ENCODE results near the gene TLR9. TPM values are rescaled to one million over a fixed set of nuclear protein-coding genes. Genes with fewer than 3 reads are reported as not detected.

The TLR9 gene
- polyA plus RNA-seq, 1 of the 3 experiments (the other 2 are of a cell fraction): 0.12 TPM

DNA sequence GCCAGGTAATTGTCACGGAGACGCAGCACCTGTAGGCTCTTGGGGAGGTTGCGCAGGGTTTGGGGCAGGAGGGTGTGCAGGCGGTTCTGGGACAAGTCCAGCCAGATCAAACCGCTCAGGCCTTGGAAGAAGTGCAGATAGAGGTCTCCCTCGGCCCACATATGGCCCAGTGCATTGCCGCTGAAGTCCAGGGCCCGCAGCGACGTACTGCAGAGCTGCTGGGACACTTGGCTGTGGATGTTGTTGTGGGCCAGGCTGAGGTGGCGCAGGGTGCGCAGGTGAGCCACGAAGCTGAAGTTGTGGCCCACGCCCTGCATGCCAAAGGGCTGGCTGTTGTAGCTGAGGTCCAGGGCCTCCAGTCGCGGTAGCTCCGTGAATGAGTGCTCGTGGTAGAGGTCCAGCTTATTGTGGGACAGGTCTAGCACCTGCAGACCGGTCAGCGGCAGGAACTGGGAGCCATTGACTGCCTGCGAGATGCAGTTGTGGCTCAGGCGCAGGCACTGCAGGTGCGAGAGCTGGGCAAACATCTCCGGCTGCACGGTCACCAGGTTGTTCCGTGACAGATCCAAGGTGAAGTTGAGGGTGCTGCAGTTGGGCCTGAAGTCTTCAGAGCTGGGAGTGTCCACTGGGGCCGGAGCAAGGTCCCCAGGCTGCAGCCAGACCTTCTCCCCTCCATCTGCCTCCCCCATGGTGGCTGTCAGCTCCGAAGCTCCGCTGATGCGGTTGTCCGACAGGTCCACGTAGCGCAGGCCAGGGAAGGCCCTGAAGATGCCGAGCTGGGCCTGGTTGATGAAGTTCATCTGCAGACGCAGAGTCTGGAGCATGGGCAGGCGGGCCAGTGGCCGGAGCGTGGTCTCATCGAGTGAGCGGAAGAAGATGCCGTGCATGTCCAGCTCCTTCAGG lies 2.9 kb downstream of the TLR9 start:
- WGBS (ENCODE audit: low lambda C conversion rate): 94% methylated on average over 17 of the region's 41 CpGs
- DNase-seq: no peak
- no peak overlapping the region for H3K4me3 ChIP-seq (ENCODE audit: low read depth in 2 of 2, low read length in 1 of 2)
- peaks cover 2 to 8% of the 10 kb centered on the region in 2 experiments; a peak in 2 of 4 replicates for H3K4me1 ChIP-seq (ENCODE audit: control insufficient read depth in 1 of 2, insufficient read depth in 2 of 2, low read depth in 1 of 2, low read length in 1 of 2)
- TF ChIP-seq, protein P1, sequence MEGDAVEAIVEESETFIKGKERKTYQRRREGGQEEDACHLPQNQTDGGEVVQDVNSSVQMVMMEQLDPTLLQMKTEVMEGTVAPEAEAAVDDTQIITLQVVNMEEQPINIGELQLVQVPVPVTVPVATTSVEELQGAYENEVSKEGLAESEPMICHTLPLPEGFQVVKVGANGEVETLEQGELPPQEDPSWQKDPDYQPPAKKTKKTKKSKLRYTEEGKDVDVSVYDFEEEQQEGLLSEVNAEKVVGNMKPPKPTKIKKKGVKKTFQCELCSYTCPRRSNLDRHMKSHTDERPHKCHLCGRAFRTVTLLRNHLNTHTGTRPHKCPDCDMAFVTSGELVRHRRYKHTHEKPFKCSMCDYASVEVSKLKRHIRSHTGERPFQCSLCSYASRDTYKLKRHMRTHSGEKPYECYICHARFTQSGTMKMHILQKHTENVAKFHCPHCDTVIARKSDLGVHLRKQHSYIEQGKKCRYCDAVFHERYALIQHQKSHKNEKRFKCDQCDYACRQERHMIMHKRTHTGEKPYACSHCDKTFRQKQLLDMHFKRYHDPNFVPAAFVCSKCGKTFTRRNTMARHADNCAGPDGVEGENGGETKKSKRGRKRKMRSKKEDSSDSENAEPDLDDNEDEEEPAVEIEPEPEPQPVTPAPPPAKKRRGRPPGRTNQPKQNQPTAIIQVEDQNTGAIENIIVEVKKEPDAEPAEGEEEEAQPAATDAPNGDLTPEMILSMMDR (IDR thresholded peaks at IDR 0.05): no peak
- TF ChIP-seq, protein P2, sequence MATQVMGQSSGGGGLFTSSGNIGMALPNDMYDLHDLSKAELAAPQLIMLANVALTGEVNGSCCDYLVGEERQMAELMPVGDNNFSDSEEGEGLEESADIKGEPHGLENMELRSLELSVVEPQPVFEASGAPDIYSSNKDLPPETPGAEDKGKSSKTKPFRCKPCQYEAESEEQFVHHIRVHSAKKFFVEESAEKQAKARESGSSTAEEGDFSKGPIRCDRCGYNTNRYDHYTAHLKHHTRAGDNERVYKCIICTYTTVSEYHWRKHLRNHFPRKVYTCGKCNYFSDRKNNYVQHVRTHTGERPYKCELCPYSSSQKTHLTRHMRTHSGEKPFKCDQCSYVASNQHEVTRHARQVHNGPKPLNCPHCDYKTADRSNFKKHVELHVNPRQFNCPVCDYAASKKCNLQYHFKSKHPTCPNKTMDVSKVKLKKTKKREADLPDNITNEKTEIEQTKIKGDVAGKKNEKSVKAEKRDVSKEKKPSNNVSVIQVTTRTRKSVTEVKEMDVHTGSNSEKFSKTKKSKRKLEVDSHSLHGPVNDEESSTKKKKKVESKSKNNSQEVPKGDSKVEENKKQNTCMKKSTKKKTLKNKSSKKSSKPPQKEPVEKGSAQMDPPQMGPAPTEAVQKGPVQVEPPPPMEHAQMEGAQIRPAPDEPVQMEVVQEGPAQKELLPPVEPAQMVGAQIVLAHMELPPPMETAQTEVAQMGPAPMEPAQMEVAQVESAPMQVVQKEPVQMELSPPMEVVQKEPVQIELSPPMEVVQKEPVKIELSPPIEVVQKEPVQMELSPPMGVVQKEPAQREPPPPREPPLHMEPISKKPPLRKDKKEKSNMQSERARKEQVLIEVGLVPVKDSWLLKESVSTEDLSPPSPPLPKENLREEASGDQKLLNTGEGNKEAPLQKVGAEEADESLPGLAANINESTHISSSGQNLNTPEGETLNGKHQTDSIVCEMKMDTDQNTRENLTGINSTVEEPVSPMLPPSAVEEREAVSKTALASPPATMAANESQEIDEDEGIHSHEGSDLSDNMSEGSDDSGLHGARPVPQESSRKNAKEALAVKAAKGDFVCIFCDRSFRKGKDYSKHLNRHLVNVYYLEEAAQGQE (IDR thresholded peaks at IDR 0.05; ENCODE audit: low read depth, low read length): no peak
- TF ChIP-seq NFIC (IDR thresholded peaks at IDR 0.05; ENCODE audit: borderline replicate concordance) (no peak), GATA2 (CRISPR knock-in tag; IDR thresholded peaks at IDR 0.05) (no peak), ELF1 (IDR thresholded peaks at IDR 0.05) (no peak), SMC3 (IDR thresholded peaks at IDR 0.05; ENCODE audit: low read depth, low read length) (no peak), POLR2AphosphoS5 (IDR thresholded peaks at IDR 0.05; ENCODE audit: low read depth, low read length) (no peak), RFX5 (IDR thresholded peaks at IDR 0.05; ENCODE audit: low read length) (no peak), JUND (IDR thresholded peaks at IDR 0.05) (no peak), MXI1 (IDR thresholded peaks at IDR 0.05; ENCODE audit: low read depth, low read length) (no peak), FOXJ3 (CRISPR knock-in tag; IDR thresholded peaks at IDR 0.05) (no peak)
- TF ChIP-seq, protein P3, sequence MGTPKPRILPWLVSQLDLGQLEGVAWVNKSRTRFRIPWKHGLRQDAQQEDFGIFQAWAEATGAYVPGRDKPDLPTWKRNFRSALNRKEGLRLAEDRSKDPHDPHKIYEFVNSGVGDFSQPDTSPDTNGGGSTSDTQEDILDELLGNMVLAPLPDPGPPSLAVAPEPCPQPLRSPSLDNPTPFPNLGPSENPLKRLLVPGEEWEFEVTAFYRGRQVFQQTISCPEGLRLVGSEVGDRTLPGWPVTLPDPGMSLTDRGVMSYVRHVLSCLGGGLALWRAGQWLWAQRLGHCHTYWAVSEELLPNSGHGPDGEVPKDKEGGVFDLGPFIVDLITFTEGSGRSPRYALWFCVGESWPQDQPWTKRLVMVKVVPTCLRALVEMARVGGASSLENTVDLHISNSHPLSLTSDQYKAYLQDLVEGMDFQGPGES (IDR thresholded peaks at IDR 0.05; ENCODE audit: low read depth, low read length): no peak
- TF ChIP-seq, protein P4, sequence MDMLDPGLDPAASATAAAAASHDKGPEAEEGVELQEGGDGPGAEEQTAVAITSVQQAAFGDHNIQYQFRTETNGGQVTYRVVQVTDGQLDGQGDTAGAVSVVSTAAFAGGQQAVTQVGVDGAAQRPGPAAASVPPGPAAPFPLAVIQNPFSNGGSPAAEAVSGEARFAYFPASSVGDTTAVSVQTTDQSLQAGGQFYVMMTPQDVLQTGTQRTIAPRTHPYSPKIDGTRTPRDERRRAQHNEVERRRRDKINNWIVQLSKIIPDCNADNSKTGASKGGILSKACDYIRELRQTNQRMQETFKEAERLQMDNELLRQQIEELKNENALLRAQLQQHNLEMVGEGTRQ (IDR thresholded peaks at IDR 0.05; ENCODE audit: borderline replicate concordance, low read depth, low read length): no peak
- no peaks in the 10 kb centered on the region for H3K9me3 ChIP-seq
- no peaks in the 10 kb centered on the region for H4K20me1 ChIP-seq (ENCODE audit: insufficient read depth)
- no peaks in the 10 kb centered on the region for H3K27me3 ChIP-seq (ENCODE audit: insufficient read depth)
- no peak overlapping the region for H3K4me2 ChIP-seq
- H2AFZ ChIP-seq (ENCODE audit: low read depth): no peak overlapping the region
- no peaks in the 10 kb centered on the region for H3K79me2 ChIP-seq (ENCODE audit: insufficient read depth)
- H3K27ac ChIP-seq (ENCODE audit: low read depth in 2 of 2, low read length in 1 of 2): no peak overlapping the region
- no peaks in the 10 kb centered on the region for H3K9me2 ChIP-seq
- H3K36me3 ChIP-seq (replicated peaks in 1 of 2; ENCODE audit: control insufficient read depth in 1 of 2, insufficient read depth in 2 of 2, low read length in 1 of 2): no peaks in the 10 kb centered on the region
- peaks cover 7% of the 10 kb centered on the region for H3F3A ChIP-seq (replicated peaks; ENCODE audit: insufficient read depth)
- H3K9ac ChIP-seq: no peak overlapping the region
- POLR2A ChIA-PET: interaction anchor here (0.6 to 1.1 kb wide), 3 partner anchors 20 to 190 kb away, joined by 3 to 4 read pairs (median 3); no protein-coding TSS in a partner anchor
- CTCF ChIA-PET: interaction anchor here (0.7 to 16.1 kb wide), 10 partner anchors 10 to 225 kb away, joined by 3 to 257 read pairs (median 4); partner anchors contain the start of gene TWF2
